Activated naive CD8-positive, alpha-beta T cell treated with anti-CD3 and anti-CD28 coated beads, Interleukin-2, amount 10 ng/mL, durations not matched to agents 7 days and 5 days (primary cell): ENCODE results near the gene CCDC196. TPM values are rescaled to one million over a fixed set of nuclear protein-coding genes. Genes with fewer than 3 reads are reported as not detected.

Experiments used
- ATAC-seq: fragments of 150-1000 bp; cut with Tn5 transposase; one replicate; pipeline ENCODE4 v1.10.0; 2021; ENCODE audit warnings: low read depth, moderate library complexity
- POLR2A ChIA-PET: fragments of 350-600 bp; sonication (Branson Sonifier 250); formaldehyde crosslinking; loops from one replicate; lab custom pipeline; 2021; ENCODE audit warnings: antibody characterized with exemption; lab: Charles Lee
- DNase-seq: peaks from one replicate; pipeline ENCODE4 v3.0.0; 2021
- H3K27ac Mint-ChIP-seq: one replicate; pipeline ENCODE4 v1.8.0; 2022; ENCODE audit warnings: mild to moderate bottlenecking, mixed read lengths
- H3K27me3 Mint-ChIP-seq: one replicate; pipeline ENCODE4 v1.8.0; 2022; ENCODE audit warnings: mild to moderate bottlenecking, moderate library complexity, mixed read lengths
- H3K36me3 Mint-ChIP-seq: one replicate; pipeline ENCODE4 v1.8.0; 2021; ENCODE audit warnings: mild to moderate bottlenecking, mixed read lengths
- H3K4me1 Mint-ChIP-seq: one replicate; pipeline ENCODE4 v1.8.0; 2021; ENCODE audit warnings: mixed read lengths
- H3K4me3 Mint-ChIP-seq: one replicate; pipeline ENCODE4 v1.8.0; 2022; ENCODE audit warnings: mild to moderate bottlenecking, moderate library complexity, mixed read lengths
- H3K9me3 Mint-ChIP-seq: one replicate; pipeline ENCODE4 v1.8.0; 2021; ENCODE audit warnings: mixed read lengths
- total RNA-seq, 2 experiments: library from RNA; stranded (reverse); gene quantifications; one replicate each; pipeline ENCODE4 v1.2.3, GENCODE V29; 2021

CCDC196 gene
- not detected for total RNA-seq

DNA sequence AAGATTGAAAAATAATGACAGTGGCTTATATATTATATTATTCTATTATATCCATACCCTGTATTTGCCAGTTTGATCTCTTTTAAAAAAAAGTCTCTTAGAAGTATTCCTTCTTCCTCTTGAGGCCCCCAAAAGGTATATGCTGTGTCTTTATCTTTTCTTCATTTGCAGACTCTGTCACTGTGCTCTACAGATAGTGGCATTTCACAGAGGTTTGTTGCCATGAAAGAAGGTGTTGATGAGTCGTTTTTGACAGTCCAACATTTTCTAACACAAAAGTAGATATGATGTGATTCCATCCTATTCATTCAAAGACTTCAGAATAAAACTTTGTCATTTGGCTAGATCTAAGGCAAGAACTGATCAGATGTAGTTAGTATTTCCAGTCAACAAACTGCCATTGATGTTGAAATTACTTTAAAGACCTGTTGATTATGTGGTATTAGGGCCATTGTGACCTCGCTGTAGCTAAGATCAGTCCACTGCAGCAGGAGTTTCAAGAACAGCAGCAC, at the start of gene CCDC196:
Gene CCDC196 (plus strand): TSS at position 462 of the 512 bp plus-strand sequence. CDS start 132 bp downstream, outside the sequence.
- ATAC-seq: no peak

GRCh38 chr14:66440801-66441200, 45.4 kb upstream of the CCDC196 start:
- no peak for DNase-seq
- H3K4me3 Mint-ChIP-seq: no peak overlapping the region
- ATAC-seq: no peak
- peaks cover 20% of the 10 kb centered on the region for H3K9me3 Mint-ChIP-seq
- H3K27ac Mint-ChIP-seq: no peak overlapping the region
- H3K4me1 Mint-ChIP-seq: no peaks in the 10 kb centered on the region
- peaks cover 2% of the 10 kb centered on the region for H3K27me3 Mint-ChIP-seq
- peaks cover 3% of the 10 kb centered on the region for H3K36me3 Mint-ChIP-seq
- POLR2A ChIA-PET: no interaction called here

More for the DNA sequence above, at the start of gene CCDC196:
- Mint-ChIP-seq H3K4me3 (no peak within 1 kb of the TSS), H3K27me3 (no peaks in the 10 kb centered on the region), H3K27ac (no peak within 1 kb of the TSS), H3K36me3 (no peaks in the 10 kb centered on the region), H3K9me3 (no peaks in the 10 kb centered on the region), H3K4me1 (peaks cover 3% of the 10 kb centered on the region)
- no peak for DNase-seq
- POLR2A ChIA-PET: no interaction called here

- no peaks in the 10 kb centered on the region for H3K4me1 Mint-ChIP-seq
- peaks cover 16% of the 10 kb centered on the region for H3K9me3 Mint-ChIP-seq
- H3K4me3 Mint-ChIP-seq: no peak overlapping the region
- H3K36me3 Mint-ChIP-seq: peaks cover 3% of the 10 kb centered on the region
- DNase-seq (no peak), ATAC-seq (no peak)
- peaks cover 2% of the 10 kb centered on the region for H3K27me3 Mint-ChIP-seq
- POLR2A ChIA-PET: no interaction called here
- H3K27ac Mint-ChIP-seq: no peak overlapping the region
These were observed 43.1 kb upstream of the CCDC196 start for GRCh38 chr14:66442953-66443571.

DNA sequence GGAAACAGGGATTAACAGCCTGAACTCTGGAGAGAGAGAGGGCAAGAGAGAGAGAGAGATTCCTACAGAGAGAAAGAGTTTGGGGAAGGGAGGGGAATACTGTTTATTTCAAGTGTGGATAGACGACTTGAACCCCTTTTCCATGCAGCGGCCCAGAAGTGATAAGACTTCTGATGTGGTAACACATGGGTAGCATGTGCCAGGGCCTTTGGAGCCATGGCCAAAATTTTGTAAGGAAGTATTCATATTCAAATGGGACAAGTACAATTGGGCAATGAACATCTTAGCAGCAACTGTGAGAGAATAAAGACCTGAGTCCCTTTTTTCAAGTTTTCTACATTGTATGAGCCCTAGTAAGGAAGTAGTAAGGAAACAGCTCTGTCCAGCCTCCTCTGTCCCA, 42.4 kb upstream of the CCDC196 start:
- Mint-ChIP-seq H3K27me3 (peaks cover under 1% of the 10 kb centered on the region), H3K4me1 (no peaks in the 10 kb centered on the region), H3K9me3 (peaks cover 13% of the 10 kb centered on the region), H3K27ac (no peak overlapping the region), H3K36me3 (peaks cover 3% of the 10 kb centered on the region), H3K4me3 (no peak overlapping the region)
- no peak for DNase-seq
- ATAC-seq: no peak
- POLR2A ChIA-PET: no interaction called here

DNA sequence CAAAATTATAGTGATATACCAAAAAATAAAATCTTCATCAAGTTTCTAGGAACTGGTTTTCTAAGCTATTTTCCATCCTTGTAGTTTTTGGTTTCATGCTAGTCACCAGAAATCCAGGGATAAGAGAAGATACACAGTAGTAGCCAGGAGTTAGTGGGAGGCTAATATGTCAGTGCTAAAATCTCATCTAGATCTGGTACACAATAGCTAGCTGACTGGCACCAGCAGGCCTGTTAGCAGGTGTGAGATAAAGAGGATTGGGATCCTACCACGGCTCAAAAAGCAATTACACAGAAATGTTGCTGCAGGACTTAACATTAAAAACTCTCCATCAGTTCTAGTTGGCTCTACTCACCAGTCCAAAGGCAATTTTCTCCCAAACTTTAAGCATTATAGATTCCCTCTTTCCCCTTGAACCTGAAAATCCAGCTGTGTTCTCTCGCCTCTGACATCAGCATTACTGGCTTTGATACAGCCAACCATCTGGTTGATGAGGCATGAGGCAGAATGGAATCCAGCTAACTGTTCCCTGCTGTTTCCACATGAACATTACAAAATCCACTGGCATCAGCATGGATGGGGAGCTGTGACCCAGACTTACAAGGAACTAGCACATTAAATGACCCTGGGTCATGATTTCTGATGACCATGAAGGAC, 41.8 kb upstream of the CCDC196 start:
- Mint-ChIP-seq H3K9me3 (peaks cover 13% of the 10 kb centered on the region), H3K4me1 (no peaks in the 10 kb centered on the region), H3K27me3 (no peaks in the 10 kb centered on the region), H3K4me3 (no peak overlapping the region), H3K27ac (no peak overlapping the region), H3K36me3 (peaks cover 3% of the 10 kb centered on the region)
- POLR2A ChIA-PET: no interaction called here
- ATAC-seq: no peak
- DNase-seq: no peak

DNA sequence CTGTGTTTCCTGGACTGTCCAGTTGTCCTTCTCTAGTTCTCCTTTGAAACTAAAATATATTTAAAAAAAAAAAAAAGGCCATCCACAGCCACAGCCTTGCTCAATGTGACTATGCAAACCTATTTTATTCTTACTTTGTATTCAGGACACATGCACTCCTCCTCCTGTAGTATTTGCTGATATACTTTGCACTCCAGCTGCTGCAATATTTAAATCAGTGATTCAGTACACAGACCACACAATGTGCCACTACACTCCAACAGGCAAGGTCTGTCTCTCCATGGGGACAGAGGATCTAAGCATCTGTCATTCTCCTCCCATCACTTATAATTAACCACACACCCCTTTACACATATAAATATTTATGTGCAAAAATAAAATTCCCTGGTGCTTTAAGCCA, 40.2 kb upstream of the CCDC196 start:
- DNase-seq: no peak
- no peaks in the 10 kb centered on the region for H3K36me3 Mint-ChIP-seq
- no peaks in the 10 kb centered on the region for H3K27me3 Mint-ChIP-seq
- no peak overlapping the region for H3K4me3 Mint-ChIP-seq
- H3K27ac Mint-ChIP-seq: no peak overlapping the region
- H3K4me1 Mint-ChIP-seq: no peaks in the 10 kb centered on the region
- ATAC-seq: no peak
- peaks cover under 1% of the 10 kb centered on the region for H3K9me3 Mint-ChIP-seq
- POLR2A ChIA-PET: no interaction called here

- DNase-seq (no peak), ATAC-seq (no peak)
- Mint-ChIP-seq H3K36me3 (no peaks in the 10 kb centered on the region), H3K27ac (no peak overlapping the region), H3K4me3 (no peak overlapping the region), H3K9me3 (peaks cover 1% of the 10 kb centered on the region), H3K27me3 (no peaks in the 10 kb centered on the region), H3K4me1 (no peaks in the 10 kb centered on the region)
- POLR2A ChIA-PET: no interaction called here
These were observed 32.7 kb upstream of the CCDC196 start for GRCh38 chr14:66453469-66453868.

DNA sequence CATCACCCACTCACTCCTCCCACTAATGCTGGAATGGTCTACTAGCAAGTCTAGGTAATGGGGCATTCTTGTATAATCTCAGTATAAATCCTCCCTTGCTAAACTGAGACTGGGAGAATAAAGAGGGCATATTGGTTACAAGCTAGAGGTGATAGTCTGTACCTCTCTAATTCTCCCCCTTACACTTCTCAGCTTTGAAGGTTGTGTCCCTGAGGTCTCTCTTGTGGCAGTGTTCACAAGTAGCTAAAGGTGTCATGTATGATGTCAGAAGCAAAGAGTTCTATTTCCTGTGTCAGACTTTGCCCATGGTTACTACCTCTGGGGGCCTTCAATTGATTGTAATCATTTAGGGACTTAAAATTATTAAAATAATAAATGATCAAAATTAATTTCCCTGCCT, 26.6 kb upstream of the CCDC196 start:
- Mint-ChIP-seq H3K9me3 (peaks cover 1% of the 10 kb centered on the region), H3K4me1 (no peaks in the 10 kb centered on the region), H3K4me3 (no peak overlapping the region), H3K27ac (no peak overlapping the region), H3K36me3 (no peaks in the 10 kb centered on the region), H3K27me3 (no peaks in the 10 kb centered on the region)
- DNase-seq (no peak), ATAC-seq (no peak)
- POLR2A ChIA-PET: no interaction called here

DNA sequence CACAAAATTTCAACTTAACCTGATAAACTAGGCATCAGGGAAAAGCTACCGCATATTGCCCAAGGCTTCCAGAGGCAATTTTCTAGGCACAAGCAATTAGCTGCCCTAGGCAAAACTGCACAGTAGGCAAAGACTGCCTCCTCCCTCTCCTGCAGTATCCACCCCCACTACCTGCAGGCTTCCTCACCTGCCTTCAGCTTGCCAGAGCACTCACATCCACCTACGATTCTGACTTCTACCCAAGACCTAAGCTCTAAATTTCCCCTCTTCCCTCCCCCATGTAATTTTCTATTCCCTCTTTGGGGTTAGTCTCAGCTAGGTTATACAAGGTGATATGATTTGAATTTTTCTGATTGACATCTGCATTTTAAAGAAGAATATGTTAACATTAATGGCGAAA, 21.9 kb upstream of the CCDC196 start:
- no peak for ATAC-seq
- no peak overlapping the region for H3K4me3 Mint-ChIP-seq
- no peak overlapping the region for H3K27ac Mint-ChIP-seq
- no peaks in the 10 kb centered on the region for H3K27me3 Mint-ChIP-seq
- H3K36me3 Mint-ChIP-seq: peaks cover 2% of the 10 kb centered on the region
- no peaks in the 10 kb centered on the region for H3K4me1 Mint-ChIP-seq
- no peaks in the 10 kb centered on the region for H3K9me3 Mint-ChIP-seq
- POLR2A ChIA-PET: no interaction called here
- DNase-seq: no peak

GRCh38 chr14:66468778-66469367, 17.3 kb upstream of the CCDC196 start:
- no peaks in the 10 kb centered on the region for H3K4me1 Mint-ChIP-seq
- H3K9me3 Mint-ChIP-seq: peaks cover 16% of the 10 kb centered on the region
- H3K36me3 Mint-ChIP-seq: peaks cover 10% of the 10 kb centered on the region
- no peak overlapping the region for H3K27ac Mint-ChIP-seq
- no peaks in the 10 kb centered on the region for H3K27me3 Mint-ChIP-seq
- no peak overlapping the region for H3K4me3 Mint-ChIP-seq
- POLR2A ChIA-PET: no interaction called here
- ATAC-seq (no peak), DNase-seq (no peak)

DNA sequence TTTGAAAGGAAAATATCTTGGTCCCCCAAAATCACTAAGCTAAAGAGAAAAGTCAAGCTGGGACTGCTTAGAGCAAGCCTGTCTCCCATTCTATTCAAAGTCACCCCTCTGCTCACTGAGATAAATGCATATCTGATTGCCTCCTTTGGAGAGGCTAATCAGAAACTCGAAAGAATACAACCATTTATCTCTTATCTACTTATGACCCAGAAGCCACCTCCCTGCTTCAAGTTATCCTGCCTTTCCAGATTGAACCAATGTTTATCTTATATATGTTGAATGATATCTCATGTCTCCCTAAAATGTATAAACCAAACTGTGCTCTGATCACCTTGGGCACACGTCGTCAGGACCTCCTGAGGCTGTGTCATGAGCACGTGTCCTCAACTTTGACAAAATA, 14.6 kb upstream of the CCDC196 start:
- Mint-ChIP-seq H3K4me1 (no peaks in the 10 kb centered on the region), H3K36me3 (peaks cover 9% of the 10 kb centered on the region), H3K27ac (no peak overlapping the region), H3K27me3 (no peaks in the 10 kb centered on the region), H3K9me3 (peaks cover 17% of the 10 kb centered on the region), H3K4me3 (no peak overlapping the region)
- DNase-seq: no peak
- ATAC-seq: no peak
- POLR2A ChIA-PET: no interaction called here

DNA sequence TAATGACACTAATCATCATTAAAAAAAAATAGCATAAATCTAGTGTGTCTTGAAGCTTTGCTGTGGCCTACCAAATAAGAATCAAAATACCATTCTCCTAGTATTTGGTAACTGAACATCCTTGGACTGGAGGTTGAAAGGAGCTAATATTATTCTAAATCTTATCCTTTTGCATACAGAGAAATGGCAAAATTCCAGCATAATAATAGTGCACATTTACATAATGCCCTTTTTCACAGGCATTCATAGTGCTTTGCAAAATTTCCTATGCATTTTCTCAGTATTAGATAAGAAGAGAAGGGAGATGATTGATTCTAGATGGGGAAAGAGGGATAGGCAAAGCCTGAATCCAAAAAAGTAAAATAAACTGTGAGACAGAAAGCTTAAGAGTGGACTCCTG, 13.9 kb upstream of the CCDC196 start:
- peaks cover 17% of the 10 kb centered on the region for H3K9me3 Mint-ChIP-seq
- ATAC-seq (no peak), DNase-seq (no peak)
- no peak overlapping the region for H3K4me3 Mint-ChIP-seq
- no peaks in the 10 kb centered on the region for H3K27me3 Mint-ChIP-seq
- POLR2A ChIA-PET: no interaction called here
- no peaks in the 10 kb centered on the region for H3K4me1 Mint-ChIP-seq
- peaks cover 9% of the 10 kb centered on the region for H3K36me3 Mint-ChIP-seq
- no peak overlapping the region for H3K27ac Mint-ChIP-seq

- Mint-ChIP-seq H3K9me3 (peaks cover 17% of the 10 kb centered on the region), H3K27me3 (no peaks in the 10 kb centered on the region), H3K27ac (no peak overlapping the region), H3K36me3 (peaks cover 9% of the 10 kb centered on the region), H3K4me1 (no peaks in the 10 kb centered on the region), H3K4me3 (no peak overlapping the region)
- POLR2A ChIA-PET: no interaction called here
- no peak for ATAC-seq
- DNase-seq: no peak
These were observed 12.9 kb upstream of the CCDC196 start for GRCh38 chr14:66473223-66473622.

GRCh38 chr14:66476964-66477363, 9.2 kb upstream of the CCDC196 start:
- ATAC-seq (no peak), DNase-seq (no peak)
- Mint-ChIP-seq H3K36me3 (peaks cover 5% of the 10 kb centered on the region), H3K4me1 (peaks cover 2% of the 10 kb centered on the region), H3K27me3 (no peaks in the 10 kb centered on the region), H3K27ac (no peak overlapping the region), H3K9me3 (peaks cover 9% of the 10 kb centered on the region), H3K4me3 (no peak overlapping the region)
- POLR2A ChIA-PET: no interaction called here
